HEK293T (cell line): ENCODE data around the gene GPR137B.

Source experiments
- ARNT ChIP-seq: fragments of 450-650 bp; IDR thresholded peaks from 2 replicates; pipeline ENCODE4 v1.6.1; 2017; ENCODE audit warnings: mild to moderate bottlenecking
- BHLHE40 ChIP-seq: fragments of 450-650 bp; IDR thresholded peaks from 2 replicates; pipeline ENCODE4 v1.6.1; 2016; ENCODE audit warnings: mild to moderate bottlenecking, moderate library complexity, borderline replicate concordance
- CTBP1 ChIP-seq: fragments of 450-650 bp; IDR thresholded peaks from 2 replicates; pipeline ENCODE4 v1.6.1; 2016; ENCODE audit warnings: borderline replicate concordance
- ELF4 ChIP-seq: fragments of 450-650 bp; IDR thresholded peaks from 2 replicates; pipeline ENCODE4 v1.6.1; 2017; ENCODE audit warnings: antibody characterized with exemption
- FOXA1 ChIP-seq: fragments of 450-650 bp; IDR thresholded peaks from 2 replicates; pipeline ENCODE4 v1.6.1; 2016; ENCODE audit warnings: mild to moderate bottlenecking
- HDGF ChIP-seq: fragments of 450-650 bp; IDR thresholded peaks from 2 replicates; pipeline ENCODE4 v1.6.1; 2017; ENCODE audit warnings: antibody characterized with exemption, borderline replicate concordance
- L3MBTL2 ChIP-seq: fragments of 450-650 bp; conservative IDR thresholded peaks from 2 replicates; pipeline ENCODE4 v1.6.1; 2016; ENCODE audit warnings: mild to moderate bottlenecking
- LEF1 ChIP-seq: fragments of 450-650 bp; IDR thresholded peaks from 2 replicates; pipeline ENCODE4 v1.6.1; 2017; ENCODE audit warnings: mild to moderate bottlenecking, borderline replicate concordance
- SP1 ChIP-seq: fragments of 450-650 bp; IDR thresholded peaks from 2 replicates; pipeline ENCODE4 v1.6.1; 2017
- SUZ12 ChIP-seq: fragments of 450-650 bp; IDR thresholded peaks from 2 replicates; pipeline ENCODE4 v1.6.1; 2016; ENCODE audit warnings: mild to moderate bottlenecking
- TARDBP ChIP-seq: fragments of 450-650 bp; IDR thresholded peaks from 2 replicates; pipeline ENCODE4 v1.6.1; 2016
- ZNF384 ChIP-seq: fragments of 450-650 bp; IDR thresholded peaks from 2 replicates; pipeline ENCODE4 v1.6.1; 2016
- TF ChIP-seq, protein P1 (sequence below): fragments of 450-650 bp; IDR thresholded peaks from 2 replicates; pipeline ENCODE4 v1.6.1; 2016

- TF ChIP-seq LEF1: no peak
- TF ChIP-seq BHLHE40: no peak
- TF ChIP-seq SP1: no peak
- TF ChIP-seq ZNF384: no peak
- TF ChIP-seq, protein P1, sequence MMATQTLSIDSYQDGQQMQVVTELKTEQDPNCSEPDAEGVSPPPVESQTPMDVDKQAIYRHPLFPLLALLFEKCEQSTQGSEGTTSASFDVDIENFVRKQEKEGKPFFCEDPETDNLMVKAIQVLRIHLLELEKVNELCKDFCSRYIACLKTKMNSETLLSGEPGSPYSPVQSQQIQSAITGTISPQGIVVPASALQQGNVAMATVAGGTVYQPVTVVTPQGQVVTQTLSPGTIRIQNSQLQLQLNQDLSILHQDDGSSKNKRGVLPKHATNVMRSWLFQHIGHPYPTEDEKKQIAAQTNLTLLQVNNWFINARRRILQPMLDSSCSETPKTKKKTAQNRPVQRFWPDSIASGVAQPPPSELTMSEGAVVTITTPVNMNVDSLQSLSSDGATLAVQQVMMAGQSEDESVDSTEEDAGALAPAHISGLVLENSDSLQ: no peak
- no peak for TF ChIP-seq FOXA1
- TF ChIP-seq HDGF: no peak
- TF ChIP-seq SUZ12: no peak
- TF ChIP-seq ARNT: no peak
- TF ChIP-seq TARDBP: no peak
- no peak for TF ChIP-seq ELF4
- TF ChIP-seq L3MBTL2: no peak
- no peak for TF ChIP-seq CTBP1
Observed at GRCh38 chr1:236122176-236122575, 20.2 kb upstream of the GPR137B start.
